DMS53 (cell line): ENCODE measurements around the gene ADAMTS17.
"Not testable (repeated sequence)": the region's sequence is repeated elsewhere in the genome, so short reads cannot be mapped to it uniquely, and the experiment has no call there.

Experiments used
- DNase-seq: peaks from one replicate; lab custom pipeline; 2025; lab: John Stamatoyannopoulos, UW

The ADAMTS17 gene

DNA sequence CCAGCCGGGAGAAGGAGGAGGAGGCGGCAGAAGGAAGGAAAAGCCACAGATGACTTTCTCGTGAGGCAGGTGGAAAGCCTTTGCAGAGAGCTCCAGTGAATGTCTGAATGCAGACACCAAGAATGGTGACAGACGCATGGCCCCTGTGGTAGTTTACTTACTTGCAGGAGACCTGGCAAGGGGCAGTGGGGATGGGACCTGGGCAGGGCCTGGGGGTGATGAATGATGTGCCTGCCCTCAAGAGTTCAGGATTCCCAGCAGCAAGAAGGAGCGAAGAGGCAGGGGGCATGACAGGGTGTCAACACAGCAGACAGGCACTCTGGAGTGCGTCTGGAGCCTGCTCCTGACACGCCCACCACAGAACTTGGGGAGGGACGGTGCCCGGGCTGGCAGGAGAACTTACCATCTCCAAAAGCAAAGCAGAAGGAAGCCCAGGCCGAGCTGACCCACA is 348.1 kb downstream of the ADAMTS17 start:
- no peak for DNase-seq

DNA sequence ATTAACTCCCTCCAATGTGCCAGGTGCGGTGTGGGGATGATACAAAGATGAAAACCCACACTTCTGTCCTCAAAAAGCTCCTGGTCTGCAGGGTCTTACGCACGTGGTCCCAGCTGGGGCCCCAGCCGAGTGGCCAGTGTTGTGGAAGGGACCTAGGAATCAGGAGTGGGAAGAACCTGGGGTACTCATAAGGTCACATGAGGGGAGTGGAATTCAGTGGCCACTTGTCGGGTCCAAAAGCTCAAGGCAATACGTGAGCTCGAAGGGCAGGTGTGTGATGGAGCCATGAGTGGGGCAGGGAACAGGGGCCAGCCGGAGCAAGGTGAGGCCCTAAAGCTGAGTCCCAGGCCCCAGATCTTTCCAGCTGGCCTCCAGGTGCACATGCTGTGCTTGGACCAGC is 348.5 kb downstream of the ADAMTS17 start:
- no peak for DNase-seq

DNA sequence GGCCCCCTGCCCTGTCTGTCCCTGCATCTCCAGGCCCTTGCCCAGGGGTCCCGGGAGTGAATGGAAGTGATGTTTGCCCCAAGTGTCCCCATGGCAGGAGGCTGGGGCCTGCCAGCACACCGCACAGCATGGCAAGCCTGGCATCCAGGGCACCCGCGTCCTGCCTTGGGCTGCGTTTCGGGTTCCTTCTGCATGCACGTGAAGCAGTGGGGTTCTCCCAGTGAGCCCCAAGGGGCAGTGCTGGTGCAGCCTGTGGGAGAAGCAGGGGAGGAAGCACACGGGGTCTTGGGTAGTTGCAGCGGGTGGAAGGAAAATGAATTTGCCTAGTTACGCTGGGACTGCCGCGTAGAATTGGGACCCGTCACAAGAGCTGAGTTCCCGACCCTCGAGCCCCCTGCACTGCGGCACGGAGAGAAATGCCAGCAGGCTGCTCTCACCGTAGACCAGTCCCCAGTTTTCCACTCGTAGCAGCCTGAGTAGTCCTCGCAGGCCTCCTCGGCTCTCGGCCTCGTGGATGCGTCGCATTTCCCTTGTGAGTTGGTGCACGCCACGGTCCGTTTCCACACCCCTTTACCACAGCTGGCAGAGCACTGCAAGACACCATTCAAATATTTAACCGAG is 349.1 kb downstream of the ADAMTS17 start:
- no peak for DNase-seq

DNA sequence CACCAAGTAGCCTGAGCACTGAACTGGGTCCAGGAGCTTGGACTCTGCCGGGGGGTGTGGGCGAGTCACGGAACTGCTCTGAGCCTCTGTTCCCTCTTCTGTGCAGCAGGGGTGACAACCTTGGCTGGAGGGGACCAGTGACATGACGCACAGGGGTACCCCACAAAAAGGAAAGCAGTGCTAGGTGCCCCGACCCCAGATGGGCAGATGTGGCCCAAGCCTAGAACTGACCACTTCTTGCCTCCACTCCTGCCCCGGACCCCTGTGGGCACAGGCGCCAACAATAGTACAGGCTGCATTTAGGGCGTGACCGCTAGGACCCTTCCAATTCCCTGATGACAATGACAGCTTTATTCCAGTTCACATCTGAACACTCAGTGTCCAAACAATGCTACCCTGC is 352.7 kb downstream of the ADAMTS17 start:
- no peak for DNase-seq

DNA sequence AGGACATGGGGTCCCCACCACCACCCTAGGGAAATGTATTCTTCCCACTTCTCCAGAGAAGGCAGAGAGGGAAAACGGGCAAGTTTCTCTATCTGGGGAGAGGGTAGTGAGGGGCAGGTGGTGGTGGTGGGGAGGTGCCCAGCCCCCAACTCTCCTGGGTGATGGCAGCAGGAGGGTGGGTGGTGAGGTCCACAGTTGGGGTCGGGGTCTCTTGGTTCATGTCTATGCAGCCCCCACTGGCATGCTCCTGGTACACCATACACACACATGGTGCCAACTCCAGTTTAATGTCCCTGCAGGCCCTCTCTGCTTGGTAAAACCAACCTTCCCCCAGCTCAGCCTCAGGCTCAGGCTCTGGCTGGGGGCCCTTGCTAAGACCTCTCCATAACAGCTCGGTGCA is 354.1 kb downstream of the ADAMTS17 start:
- no peak for DNase-seq

DNA sequence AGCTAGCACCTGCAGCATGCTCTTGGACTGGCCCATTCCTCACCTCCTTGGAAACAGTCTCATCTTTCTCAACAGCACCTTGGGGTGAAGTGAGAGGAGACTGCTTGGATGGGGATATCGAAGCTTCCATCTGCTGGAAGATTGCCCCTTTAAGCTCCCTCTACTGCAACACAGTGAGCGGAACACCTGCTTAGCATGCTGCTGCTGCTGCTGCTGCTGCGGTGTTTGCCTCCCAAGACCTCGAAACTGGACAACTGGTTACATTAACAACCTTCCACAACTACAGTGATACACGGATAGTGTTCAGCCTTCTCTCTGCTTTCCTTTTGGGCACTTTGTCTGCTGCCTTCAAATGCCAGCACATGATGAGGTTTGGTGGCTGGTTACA is 354.7 kb downstream of the ADAMTS17 start:
- DNase-seq, result no peak

DNA sequence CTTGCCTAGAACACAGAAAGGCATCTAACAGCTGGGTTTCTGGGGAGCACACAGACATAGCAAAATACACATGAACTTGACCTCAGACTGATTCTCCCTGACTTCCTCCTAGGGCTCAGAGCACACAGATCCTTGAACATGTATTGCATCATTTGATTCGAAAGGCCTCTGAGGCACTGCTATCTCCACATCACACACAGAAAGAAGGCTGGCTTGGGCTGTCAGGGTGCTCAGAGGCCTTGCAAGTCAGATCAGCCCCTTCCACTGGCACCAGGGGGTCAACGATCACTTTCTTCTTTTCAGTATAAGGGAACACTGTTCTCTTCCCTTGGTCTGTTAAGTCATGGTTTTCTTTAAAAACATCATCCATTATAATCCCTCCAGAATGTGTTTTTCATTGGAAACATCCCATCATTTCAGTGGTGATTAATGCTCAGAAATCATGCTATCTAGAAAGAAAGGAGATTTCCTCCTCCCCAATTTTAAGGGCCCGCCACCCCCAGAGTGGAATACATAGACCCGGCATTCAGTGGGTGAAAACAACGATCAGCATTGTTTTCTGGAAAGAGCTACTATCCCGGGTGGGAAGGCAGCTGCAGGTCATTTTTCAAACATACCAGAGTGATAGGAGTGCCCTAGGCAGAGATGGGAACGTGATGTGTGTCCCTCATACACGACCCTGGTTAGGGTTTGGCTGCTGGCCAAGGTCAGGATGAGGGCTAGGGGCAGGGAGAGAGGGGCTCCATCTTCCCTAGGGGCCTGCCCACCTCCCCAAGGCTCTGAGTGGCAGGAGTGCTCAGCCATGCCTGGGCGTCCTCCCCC is 355.3 kb downstream of the ADAMTS17 start:
- no peak for DNase-seq

DNA sequence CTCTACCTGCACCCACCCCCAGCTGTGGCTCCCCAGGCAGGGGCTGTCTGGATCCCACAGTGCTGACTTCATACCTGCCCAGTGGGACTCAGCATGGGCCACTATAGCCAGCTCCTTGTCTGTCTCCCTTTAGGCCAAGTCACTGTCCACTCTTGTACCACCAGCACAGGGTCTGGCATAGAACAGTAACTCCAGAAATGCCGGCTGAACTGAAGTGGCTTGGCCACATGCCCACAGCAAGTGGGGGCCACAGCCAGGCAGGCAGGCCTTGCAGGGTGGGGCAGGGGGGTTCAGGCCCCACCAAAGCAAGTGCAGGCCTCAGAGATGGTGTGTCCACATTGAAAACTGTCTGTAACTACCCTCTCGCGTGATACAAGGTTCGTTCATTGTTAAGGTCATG is 355.9 kb downstream of the ADAMTS17 start:
- no peak for DNase-seq

DNA sequence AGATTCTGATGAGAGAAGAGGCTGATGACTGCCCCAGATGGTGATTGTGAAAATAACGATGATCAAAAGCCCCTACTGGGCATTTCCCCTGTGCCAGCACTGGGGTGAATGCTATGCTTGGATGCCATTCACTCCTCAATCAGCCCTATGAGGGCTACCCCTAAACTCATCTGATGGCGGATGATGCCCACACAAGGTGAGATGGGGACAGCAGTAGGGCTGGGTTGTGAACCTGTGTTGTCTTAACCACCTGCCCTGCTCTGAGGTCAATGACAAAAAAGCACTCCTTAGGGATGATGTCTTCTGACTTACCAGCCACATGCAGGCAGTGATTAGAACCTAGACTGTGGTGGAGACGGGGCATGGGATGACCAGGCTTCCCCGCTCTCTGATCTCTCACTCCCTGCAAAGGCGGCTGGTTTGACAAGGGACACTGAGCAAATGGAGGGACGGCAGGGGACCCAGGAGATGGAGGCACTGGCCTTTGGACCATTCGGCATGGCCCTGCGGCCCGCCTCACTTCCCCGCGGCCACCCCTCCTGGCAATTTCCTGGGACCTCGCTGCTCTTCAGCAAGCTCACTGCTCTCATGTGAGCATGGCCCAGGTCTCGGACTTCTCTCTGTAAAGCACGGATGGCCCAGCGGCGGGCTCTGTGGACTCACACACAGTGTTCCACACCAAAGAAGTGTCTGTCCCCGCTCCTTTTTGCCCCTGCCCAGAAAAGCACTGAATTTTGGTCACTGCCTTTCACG is 357.1 kb downstream of the ADAMTS17 start:
- DNase-seq, result no peak

DNA sequence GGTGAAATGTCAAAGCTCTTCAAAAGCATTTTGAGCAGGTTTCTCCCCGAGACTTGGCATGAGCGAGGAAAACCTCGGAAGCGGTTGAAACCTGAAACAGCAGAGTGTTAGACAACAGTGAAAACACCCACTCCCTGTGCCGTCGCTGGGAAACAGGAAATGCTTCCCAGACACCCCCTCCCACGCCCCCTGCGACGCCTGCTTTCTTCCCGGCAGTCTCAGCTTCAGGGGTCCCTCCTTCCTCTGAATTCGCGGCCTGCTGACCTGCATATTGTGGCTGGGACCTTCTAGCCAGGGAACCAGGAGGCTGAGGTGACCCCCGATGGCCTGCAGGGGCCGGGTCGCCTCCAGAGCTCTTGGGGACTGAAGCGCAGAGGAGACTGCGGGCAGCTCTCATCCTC is 357.9 kb downstream of the ADAMTS17 start:
- DNase-seq, result no peak

DNA sequence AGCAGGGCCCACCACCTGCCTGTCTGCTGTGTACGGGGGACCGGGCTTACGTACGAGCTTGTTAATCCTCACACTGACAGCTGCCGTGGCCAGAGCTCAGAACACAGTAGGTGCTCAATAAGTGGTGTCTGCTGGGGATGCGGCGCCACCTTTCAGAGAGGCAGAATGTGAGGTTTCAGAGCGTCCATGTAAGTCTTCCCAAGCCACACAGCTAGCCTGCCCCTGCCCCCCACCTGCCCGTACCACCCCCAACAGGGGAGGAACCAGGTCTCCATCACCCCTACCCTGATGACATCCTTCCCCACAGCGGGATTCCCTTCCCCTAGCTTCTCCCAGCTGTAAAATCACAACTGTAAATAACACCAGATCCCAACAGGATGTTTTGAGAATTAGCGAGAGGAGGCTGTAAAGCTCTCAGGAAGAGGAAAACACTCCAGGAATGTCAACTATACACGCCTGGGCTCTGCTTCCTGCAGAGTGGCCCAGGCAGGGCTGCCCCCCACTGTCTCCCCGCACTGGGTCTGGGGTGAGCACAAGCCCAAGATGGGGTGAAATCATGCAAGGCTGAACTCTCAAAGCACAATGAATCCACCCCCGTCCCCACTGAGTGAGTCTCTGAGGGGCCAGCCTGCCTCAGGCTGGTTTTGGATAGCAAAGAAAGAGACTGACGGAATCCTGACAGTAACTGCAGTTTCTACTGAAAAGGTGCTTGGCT is 358.4 kb downstream of the ADAMTS17 start:
- no peak for DNase-seq

DNA sequence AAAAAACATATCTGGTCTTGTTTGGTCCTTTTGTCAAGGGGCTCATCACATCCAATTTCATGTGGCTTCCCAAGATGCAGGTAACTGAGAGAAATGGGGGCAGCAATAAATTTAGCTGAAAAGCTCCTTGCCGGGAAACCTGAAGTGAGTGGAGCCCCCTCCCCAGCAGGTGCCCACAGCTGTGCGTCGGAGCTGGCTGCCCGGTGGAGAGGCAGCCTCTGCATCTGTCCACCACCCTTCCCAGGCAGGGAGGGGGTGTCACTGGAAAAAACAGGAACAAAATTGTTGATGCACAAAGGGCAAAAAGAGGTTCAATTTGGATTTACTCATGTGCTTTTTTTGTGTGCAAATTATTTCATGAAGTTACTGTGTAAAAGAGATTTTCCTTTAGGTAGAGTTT is 359.1 kb downstream of the ADAMTS17 start:
- DNase-seq, result no peak

DNA sequence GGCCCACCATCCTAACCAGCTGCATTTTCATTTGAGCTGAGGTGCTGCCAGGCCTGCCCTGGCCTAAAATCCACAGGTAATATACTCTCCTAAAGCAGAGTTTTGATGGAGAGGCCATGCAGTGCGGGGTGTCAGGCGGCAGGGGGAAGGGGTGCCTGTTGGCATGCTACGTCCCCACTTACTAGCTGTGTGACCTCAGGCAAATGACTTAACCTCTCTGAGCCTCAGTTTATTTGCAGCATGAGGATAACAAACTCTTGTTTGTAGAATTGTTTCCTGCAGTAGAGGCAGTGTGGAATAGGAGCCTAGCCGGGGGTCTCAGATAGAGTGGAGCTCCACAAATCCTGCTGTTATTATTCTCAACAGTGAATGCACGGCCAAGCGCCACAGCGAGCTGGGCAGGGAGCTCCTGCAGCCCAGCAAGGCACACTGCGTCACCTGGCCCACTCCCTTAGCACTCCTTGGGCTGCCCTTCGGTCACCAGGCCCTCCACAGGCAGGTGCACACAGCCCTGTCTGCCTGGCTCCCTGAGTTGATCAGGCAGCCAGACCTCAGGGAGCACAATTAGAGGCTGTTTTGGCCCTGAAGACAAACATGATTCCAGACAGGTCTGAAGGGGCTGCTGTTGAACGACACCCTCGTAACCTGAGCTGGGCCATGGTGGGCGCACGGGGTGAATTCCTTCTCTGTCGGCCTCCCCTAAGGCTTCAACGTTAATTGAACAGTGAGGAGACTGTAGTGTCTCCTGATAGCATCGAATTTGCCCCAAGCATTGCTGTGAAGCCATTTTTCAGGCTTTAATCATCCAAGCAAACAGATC is 359.7 kb downstream of the ADAMTS17 start:
- no peak for DNase-seq

DNA sequence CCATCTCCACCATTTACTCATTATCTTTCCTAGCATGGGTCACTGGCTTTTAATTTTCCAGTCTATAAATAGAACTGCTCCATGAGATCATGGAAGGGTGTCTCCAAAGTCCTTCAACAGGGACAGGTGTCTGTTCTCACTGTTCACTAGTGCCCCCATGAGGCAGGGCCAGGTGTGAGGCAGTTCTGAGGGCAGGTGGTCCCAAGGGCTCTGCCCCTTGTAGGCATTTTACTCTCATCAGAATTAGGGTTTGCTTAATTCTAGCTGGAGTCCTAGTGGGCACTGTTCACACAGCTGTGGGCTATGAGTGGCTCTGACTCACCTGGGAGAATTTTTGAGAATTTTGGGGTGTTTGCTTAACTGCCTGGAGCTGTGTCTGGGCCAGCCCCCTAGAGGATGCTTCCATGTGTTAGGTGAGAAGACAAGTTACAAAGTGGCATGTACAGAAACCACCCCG is 360.6 kb downstream of the ADAMTS17 start:
- peak; percentile 18 for DNase-seq

DNA sequence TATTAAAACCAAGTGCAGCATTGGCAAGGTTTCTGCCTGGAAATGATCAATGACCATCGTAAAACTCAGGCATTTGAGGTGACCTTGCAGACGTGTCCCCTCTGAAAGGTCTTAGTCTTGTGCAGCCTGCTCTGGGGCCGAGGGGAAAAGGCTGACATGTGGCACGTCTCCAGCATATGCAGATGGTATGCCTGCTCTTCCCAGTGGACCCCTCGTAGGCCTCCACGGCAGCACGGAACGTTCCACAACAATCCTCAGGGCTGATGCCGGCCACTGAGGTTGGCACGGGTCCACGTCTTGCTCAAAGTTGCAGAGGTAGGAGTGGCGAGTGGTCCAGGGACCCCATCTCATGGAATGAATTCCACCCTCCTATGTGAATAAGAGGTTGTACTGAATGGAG is 361.0 kb downstream of the ADAMTS17 start:
- no peak for DNase-seq

DNA sequence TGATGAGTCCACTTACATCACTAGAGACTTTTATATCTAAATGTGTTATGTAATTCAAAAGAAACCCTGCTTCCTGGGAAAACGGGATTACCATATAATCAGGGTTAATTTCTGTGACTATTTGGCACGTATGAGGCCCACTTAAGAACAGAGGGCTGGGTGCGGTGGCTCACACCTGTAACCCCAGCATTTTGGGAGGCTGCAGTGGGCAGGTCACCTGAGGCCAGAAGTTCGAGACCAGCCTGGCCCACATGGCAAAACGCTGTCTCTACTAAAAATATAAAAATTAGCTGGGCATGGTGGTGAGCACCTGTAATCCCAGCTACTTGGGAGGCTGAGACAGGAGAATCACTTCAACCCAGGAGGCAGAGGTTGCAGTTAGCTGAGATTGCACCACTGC is 361.9 kb downstream of the ADAMTS17 start:
- not testable (repeated sequence) for DNase-seq

DNA sequence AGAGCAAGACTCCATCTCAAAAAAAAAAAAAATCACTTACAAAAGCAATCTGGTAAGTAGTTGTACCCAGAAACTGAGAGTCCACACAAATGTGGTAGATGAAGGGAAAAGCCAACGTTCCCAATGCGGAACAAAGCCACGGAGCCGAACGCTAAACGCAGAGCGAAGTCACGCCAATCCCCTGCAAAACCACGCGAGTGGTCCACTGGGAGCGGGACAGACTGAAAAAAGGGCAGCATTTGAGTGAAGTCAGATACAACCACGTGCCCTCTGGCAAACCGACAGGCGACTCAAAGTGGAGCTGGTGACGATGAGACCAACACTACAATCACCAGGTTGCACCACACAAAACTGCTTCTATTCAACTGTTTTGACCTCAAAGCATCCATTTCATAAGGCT is 362.4 kb downstream of the ADAMTS17 start:
- no peak for DNase-seq

DNA sequence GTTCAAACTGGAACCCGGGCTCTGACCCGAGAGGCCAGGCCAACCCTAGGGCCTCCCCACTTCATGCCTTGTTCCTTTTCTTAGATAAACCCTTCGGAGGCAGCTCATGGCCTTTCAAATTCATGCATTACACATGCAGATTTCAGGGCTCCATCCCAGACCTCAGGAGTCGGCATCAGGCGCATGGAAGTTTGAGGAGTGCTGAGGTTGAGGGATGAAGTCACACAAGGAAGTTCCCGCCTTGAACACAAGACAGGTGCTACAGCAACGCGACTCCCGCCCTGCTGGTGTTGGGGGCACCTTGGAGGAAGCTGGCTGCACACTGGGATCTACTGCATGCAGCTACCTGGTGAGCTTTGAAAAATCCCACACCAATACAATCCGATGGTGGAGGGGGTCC is 363.3 kb downstream of the ADAMTS17 start:
- DNase-seq, result no peak

DNA sequence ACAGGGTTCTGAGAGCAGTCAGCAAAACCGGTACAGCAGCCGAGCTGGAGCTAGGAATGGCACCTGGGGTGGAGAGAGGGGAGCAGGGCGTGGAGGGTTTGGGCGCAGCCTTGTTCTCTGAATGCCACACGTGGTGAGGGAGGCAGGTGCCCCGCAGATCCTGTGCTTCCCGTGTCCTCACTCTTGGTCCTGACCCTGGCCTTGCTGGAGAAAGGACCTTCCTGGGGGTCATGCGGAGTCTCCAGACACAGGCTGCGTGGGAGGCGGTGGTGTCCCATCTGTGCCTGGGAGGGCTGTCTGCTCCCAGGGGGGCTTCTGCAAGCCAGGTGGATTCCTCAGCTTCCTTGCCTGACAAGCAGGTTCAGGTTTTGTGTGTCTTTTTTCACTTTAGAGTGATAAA is 363.8 kb downstream of the ADAMTS17 start:
- DNase-seq, result no peak

DNA sequence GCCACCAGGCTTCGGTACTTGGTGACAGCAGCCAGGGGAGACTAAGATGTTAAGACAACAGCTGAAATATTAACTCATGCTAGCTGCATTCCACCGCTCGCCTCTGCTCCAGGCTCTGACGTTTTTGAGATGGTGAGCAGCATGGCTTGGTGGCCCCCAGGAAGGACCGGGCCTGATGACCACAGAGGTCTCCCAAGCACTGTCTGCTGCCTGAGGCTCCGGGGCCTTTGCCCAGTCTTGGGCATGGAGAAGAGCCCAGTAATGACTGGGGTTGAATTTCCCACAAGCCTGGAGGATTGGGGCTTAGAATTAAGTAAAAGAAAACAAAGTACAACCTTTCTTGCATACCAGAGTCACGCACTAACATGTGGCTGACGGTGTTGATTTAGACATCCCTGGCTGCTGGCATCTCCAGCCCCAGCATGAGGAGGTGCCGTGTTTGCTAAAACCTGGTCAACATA is 364.9 kb downstream of the ADAMTS17 start:
- no peak for DNase-seq

DNA sequence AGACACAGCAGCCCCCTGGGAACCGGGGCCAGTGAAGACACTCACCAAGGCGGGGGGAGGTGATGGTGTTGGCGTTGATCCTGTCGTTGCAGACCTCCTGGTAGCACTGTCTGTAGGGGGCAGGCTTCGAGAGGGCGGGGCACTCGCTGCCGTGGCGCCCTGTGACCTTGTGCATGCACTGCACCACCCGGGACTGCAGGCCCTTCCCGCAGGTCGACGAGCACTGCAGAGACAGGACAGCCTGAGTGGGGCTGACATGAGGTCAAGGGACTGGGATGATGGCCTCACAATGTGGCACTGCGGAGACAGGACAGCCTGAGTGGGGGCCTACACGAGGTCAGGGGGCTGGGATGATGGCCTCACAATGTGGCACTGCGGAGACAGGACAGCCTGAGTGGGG is 365.8 kb downstream of the ADAMTS17 start:
- no peak for DNase-seq
